Breast epithelium (tissue), 4 donors: ENCODE data around the gene GLB1L2. TPM values are rescaled to one million over a fixed set of nuclear protein-coding genes. Genes with fewer than 3 reads are reported as not detected.

Source experiments
- DNase-seq, 2 donors: peaks; one replicate each; pipeline ENCODE4 v3.0.0-alpha.2; 2019; ENCODE audit warnings: low spot score in 2 of 2
- H3K27ac ChIP-seq, 2 donors: fragments of 200-600 bp; sonication (generic) in 1 of 2; one replicate each; pipeline ENCODE4 v1.5.1; 2016 to 2019; ENCODE audit warnings: mild to moderate bottlenecking in 1 of 2
- H3K27me3 ChIP-seq, 2 donors: fragments of 200-600 bp; sonication (generic) in 1 of 2; one replicate each; pipeline versions ENCODE4 v1.5.1 to v1.6.0; 2017 to 2019; ENCODE audit warnings: control low read depth in 1 of 2, mild to moderate bottlenecking in 1 of 2
- H3K36me3 ChIP-seq: fragments of 200-600 bp; one replicate; pipeline ENCODE4 v1.5.1; 2019
- H3K4me1 ChIP-seq, 2 donors: fragments of 200-600 bp; sonication (generic); one replicate each; pipeline ENCODE4 v1.5.1; 2016 to 2019; ENCODE audit warnings: control low read depth in 1 of 2
- H3K4me3 ChIP-seq, 3 donors: fragments of 200-600 bp; sonication (generic); 1 replicate in 2 of 3; 2 replicates in 1 of 3; pipeline ENCODE4 v1.5.1; 2016 to 2019; ENCODE audit warnings: mild to moderate bottlenecking in 3 of 3, moderate library complexity in 2 of 3
- H3K9me3 ChIP-seq, 2 donors: fragments of 200-600 bp; sonication (generic) in 1 of 2; one replicate each; pipeline ENCODE4 v1.5.1; 2016 to 2019; ENCODE audit warnings: control low read depth in 1 of 2
- POLR2A ChIP-seq: fragments of 450-650 bp; IDR thresholded peaks from one replicate; pipeline ENCODE4 v1.6.1; 2016; ENCODE audit warnings: antibody characterized with exemption, mild to moderate bottlenecking, moderate library complexity
- POLR2AphosphoS5 ChIP-seq, 3 donors: sonication (generic); formaldehyde crosslinking; IDR thresholded peaks; one replicate each; pipeline ENCODE4 v1.6.1; 2017; ENCODE audit warnings: antibody characterized with exemption in 3 of 3
- intact Hi-C: fragments of 100-400 bp; cut with DNase I; formaldehyde crosslinking; loops from one replicate; pipeline ENCODE4 v1.15.1; 2023; ENCODE audit warnings: low total_unique reads
- total RNA-seq, 3 donors: library from RNA; depleted of rRNA; stranded (reverse); fragments of >200 nt; gene quantifications; one replicate each; pipeline ENCODE4 v1.1.0, GENCODE V29; 2016
- TF ChIP-seq, protein P1 (sequence below), 3 donors: fragments of 450-650 bp; IDR thresholded peaks; one replicate each; pipeline ENCODE4 v1.5.1; 2016 to 2017; ENCODE audit warnings: antibody characterized with exemption in 3 of 3, mild to moderate bottlenecking in 3 of 3, moderate library complexity in 3 of 3

The GLB1L2 gene
- total RNA-seq, 3 donors from 2014 or later: 3.4 to 11.5 (median 6.6) TPM

- no peak overlapping the region for H3K4me3 ChIP-seq
- no peaks in the 10 kb centered on the region for H3K9me3 ChIP-seq
- DNase-seq: no peak
- intact Hi-C loops: no loop called here
- no peaks in the 10 kb centered on the region for H3K27me3 ChIP-seq
- H3K27ac ChIP-seq: no peak overlapping the region
- no peaks in the 10 kb centered on the region for H3K36me3 ChIP-seq
- TF ChIP-seq POLR2A (no peak), POLR2AphosphoS5 (IDR thresholded peaks at IDR 0.05) (no peak)
- TF ChIP-seq, protein P1, sequence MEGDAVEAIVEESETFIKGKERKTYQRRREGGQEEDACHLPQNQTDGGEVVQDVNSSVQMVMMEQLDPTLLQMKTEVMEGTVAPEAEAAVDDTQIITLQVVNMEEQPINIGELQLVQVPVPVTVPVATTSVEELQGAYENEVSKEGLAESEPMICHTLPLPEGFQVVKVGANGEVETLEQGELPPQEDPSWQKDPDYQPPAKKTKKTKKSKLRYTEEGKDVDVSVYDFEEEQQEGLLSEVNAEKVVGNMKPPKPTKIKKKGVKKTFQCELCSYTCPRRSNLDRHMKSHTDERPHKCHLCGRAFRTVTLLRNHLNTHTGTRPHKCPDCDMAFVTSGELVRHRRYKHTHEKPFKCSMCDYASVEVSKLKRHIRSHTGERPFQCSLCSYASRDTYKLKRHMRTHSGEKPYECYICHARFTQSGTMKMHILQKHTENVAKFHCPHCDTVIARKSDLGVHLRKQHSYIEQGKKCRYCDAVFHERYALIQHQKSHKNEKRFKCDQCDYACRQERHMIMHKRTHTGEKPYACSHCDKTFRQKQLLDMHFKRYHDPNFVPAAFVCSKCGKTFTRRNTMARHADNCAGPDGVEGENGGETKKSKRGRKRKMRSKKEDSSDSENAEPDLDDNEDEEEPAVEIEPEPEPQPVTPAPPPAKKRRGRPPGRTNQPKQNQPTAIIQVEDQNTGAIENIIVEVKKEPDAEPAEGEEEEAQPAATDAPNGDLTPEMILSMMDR (IDR thresholded peaks at IDR 0.05): no peak
- no peaks in the 10 kb centered on the region for H3K4me1 ChIP-seq
Observed at GRCh38 chr11:134349802-134350355, 18.1 kb downstream of the GLB1L2 start.

DNA sequence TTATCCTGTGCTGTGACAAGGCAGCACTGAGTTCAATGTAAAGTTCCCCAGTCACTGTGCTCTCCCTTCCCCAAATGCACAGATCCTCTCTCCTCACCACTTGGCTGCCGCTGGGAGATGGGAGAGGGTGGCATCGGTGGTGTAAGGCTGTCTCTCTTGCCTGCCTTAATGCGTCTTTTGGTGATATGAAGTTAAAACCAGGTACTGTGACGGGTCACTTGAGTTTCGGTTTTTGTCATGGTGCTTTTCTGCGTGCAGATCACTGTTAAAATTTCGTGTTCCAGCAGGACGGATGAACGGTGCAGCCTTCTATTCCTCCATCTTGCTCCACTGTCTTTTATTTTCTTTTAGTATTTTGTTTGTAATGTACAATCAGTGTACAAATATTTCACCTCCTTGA lies 18.6 kb downstream of the GLB1L2 start:
- TF ChIP-seq, protein P1 (IDR thresholded peaks at IDR 0.05): no peak
- TF ChIP-seq POLR2AphosphoS5 (IDR thresholded peaks at IDR 0.05): no peak
- TF ChIP-seq POLR2A: no peak
- no peak for DNase-seq
- intact Hi-C loops: no loop called here

DNA sequence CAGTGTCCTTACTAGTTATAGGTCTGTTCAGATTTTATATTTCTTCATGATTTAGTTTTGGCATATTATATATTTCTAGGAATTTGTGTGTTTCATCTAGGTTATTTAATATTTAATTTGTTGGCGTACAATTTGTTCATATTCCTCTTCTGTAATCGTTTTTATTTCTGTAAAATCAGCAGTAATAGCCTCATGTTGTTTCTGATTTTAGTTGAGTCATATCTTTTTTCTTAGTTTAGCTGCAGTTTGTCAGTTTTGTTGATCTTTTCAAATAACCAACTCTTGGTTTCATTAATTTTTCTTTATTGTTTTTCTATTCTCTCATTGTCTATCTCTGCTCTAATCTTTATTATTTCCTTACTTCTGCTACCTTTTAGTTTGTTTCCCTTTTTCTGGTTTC lies 20.3 kb downstream of the GLB1L2 start:
- intact Hi-C loops: no loop called here
- no peaks in the 10 kb centered on the region for H3K4me1 ChIP-seq
- H3K27ac ChIP-seq: no peak overlapping the region
- H3K4me3 ChIP-seq: no peak overlapping the region
- TF ChIP-seq, protein P1 (IDR thresholded peaks at IDR 0.05): no peak
- no peak for TF ChIP-seq POLR2AphosphoS5 (IDR thresholded peaks at IDR 0.05)
- no peak for TF ChIP-seq POLR2A
- H3K9me3 ChIP-seq: no peaks in the 10 kb centered on the region
- no peaks in the 10 kb centered on the region for H3K36me3 ChIP-seq
- no peaks in the 10 kb centered on the region for H3K27me3 ChIP-seq
- no peak for DNase-seq

More for the DNA sequence above, 18.6 kb downstream of the GLB1L2 start:
- H3K27me3 ChIP-seq: no peaks in the 10 kb centered on the region
- H3K9me3 ChIP-seq: no peaks in the 10 kb centered on the region
- H3K27ac ChIP-seq: no peak overlapping the region
- H3K36me3 ChIP-seq: no peaks in the 10 kb centered on the region
- no peak overlapping the region for H3K4me3 ChIP-seq
- no peaks in the 10 kb centered on the region for H3K4me1 ChIP-seq

DNA sequence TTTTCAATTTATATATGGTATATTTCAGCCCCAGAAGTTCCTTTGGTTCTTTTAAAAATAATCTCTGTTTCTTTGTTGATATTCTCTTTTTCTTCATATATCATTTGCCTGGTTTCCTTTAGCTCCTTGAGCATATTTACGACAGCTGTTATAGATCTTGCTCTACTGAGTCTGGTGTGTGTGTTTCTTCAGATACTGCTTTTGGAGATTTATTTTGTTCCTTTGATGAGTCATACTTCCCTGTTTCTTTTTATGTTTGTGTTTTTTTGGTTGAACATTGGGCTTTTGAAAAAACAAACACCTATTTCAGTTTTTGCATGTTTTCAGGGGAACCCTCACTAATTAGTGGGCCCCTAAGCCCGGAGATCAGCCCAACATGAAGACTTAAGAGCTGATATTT lies 23.3 kb downstream of the GLB1L2 start:
- intact Hi-C loops: no loop called here
- Histone ChIP-seq H3K27me3 (no peaks in the 10 kb centered on the region), H3K4me1 (no peaks in the 10 kb centered on the region), H3K27ac (no peak overlapping the region), H3K36me3 (no peaks in the 10 kb centered on the region), H3K9me3 (no peaks in the 10 kb centered on the region), H3K4me3 (no peak overlapping the region)
- no peak for TF ChIP-seq POLR2A
- no peak for TF ChIP-seq POLR2AphosphoS5 (IDR thresholded peaks at IDR 0.05)
- TF ChIP-seq, protein P1 (IDR thresholded peaks at IDR 0.05): no peak
- DNase-seq: no peak

GRCh38 chr11:134355656-134356055 lies 23.9 kb downstream of the GLB1L2 start:
- Histone ChIP-seq H3K9me3 (no peaks in the 10 kb centered on the region), H3K36me3 (no peaks in the 10 kb centered on the region), H3K27ac (no peak overlapping the region), H3K4me1 (no peaks in the 10 kb centered on the region), H3K27me3 (no peaks in the 10 kb centered on the region), H3K4me3 (no peak overlapping the region)
- intact Hi-C loops: no loop called here
- TF ChIP-seq POLR2AphosphoS5 (IDR thresholded peaks at IDR 0.05) (no peak), POLR2A (no peak)
- TF ChIP-seq, protein P1 (IDR thresholded peaks at IDR 0.05): no peak
- DNase-seq: no peak
